ENCODE results near the gene GNPTG.

DNA sequence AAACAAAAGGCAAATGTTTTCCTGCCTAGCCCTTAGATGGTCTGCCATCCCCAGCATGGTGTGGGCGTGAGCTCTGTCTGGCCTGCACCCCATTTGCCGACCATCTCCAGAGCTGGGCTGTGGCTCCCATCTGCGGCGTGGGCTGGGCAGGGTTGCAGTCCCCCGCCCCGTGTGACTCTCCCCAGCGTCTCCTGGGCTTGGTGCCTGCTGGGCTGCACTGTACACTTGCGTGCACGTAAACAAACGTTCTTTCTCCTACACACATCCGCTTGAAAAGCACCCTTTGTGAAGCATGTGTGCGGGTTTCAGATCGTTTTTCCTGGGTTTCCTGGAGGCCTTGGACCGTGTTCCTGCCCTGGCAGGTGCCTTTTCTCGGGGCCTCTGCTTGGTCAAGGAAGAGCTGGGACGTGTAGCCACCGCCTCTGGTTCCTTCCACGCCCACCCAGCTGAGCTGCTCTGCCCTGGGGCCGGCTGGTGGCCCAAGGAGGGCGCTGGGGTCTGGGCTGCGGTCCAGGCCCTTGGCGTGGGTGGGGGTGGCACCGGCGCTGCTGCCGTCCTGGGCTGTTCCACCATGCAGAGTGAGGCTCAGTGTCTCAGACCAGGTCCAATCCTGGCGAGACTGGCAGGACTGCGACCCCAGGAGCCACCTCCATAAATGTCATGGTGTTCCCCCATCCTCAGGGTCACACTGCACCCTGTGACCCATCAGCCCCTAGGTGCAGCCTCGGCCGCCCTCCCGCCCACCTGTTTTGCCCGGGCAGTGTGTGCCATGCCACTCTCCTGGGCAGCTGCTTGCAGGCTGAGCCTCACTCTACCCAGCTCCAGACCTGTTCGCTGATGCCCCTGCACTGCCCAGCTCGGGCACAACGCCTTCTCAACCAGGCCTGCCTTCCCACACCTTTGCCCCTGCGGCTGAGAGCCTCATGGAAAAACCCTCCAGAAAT, 28.2 kb upstream of the GNPTG start:
- TF ChIP-seq CTCF (IDR thresholded peaks at IDR 0.05) (no peak), EP300 (IDR thresholded peaks at IDR 0.05) (no peak)
